IPS-15b (cell line): Measurements from ENCODE around the gene NPHP4.

Experiments used
- H3K27me3 ChIP-seq: one replicate; pipeline ENCODE4 v1.6.1; 2013; ENCODE audit warnings: low read length; ENCODE audit not compliant: control insufficient read depth, insufficient read depth
- H3K36me3 ChIP-seq: one replicate; pipeline ENCODE4 v1.6.1; 2013; ENCODE audit warnings: low read length; ENCODE audit not compliant: control insufficient read depth, insufficient read depth
- H3K4me1 ChIP-seq: one replicate; pipeline ENCODE4 v1.6.1; 2013; ENCODE audit warnings: mild to moderate bottlenecking, low read length; ENCODE audit not compliant: control insufficient read depth, insufficient read depth
- H3K4me3 ChIP-seq: one replicate; pipeline ENCODE4 v1.5.1; 2013; ENCODE audit warnings: low read depth, low read length
- H3K9ac ChIP-seq: one replicate; pipeline ENCODE4 v1.6.1; 2013; ENCODE audit warnings: low read depth, mild to moderate bottlenecking, low read length
- H3K9me3 ChIP-seq: one replicate; pipeline ENCODE4 v1.6.1; 2013; ENCODE audit warnings: mild to moderate bottlenecking, low read length; ENCODE audit not compliant: control insufficient read depth, insufficient read depth

The NPHP4 gene

GRCh38 chr1:5886140-5886483 is 106.1 kb downstream of the NPHP4 start:
- Histone ChIP-seq H3K9ac (no peak overlapping the region), H3K36me3 (peaks cover 13% of the 10 kb centered on the region), H3K4me3 (no peak overlapping the region), H3K9me3 (no peaks in the 10 kb centered on the region), H3K4me1 (no peaks in the 10 kb centered on the region), H3K27me3 (no peaks in the 10 kb centered on the region)

DNA sequence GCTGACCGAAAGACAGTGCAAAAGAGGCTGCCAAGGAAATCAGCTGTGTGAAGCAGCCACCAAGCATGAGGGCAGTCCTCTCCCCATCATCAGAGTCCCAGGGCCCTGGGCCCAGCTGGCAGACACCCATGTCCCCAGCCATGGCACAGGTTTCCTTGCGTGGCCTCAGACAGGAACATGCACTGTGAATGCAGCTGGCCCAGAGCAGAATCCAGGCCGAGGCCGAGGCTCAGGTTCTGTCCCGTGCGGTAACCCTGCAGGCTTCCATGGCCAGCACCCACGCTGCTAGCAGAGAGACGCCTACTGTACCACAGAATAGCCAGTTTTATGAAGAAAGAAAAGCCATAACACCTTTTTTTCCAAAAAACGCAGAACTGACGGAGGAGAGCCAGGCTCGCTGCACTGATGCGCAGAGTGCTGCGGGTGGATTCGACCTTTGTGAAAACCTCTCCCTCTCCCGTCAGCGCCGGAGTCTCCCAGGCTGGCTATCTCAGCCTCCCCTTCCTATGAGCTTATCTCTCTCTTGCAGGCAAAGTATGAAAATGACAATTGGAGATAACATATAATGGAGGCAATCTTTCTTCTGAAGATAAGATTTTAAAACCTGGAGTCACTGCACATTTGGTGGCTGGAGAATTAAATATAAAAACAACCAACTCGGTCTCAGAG is 106.6 kb downstream of the NPHP4 start:
- no peaks in the 10 kb centered on the region for H3K9me3 ChIP-seq
- no peak overlapping the region for H3K4me3 ChIP-seq
- H3K36me3 ChIP-seq, result peaks cover 15% of the 10 kb centered on the region
- no peak overlapping the region for H3K9ac ChIP-seq
- H3K4me1 ChIP-seq, result no peaks in the 10 kb centered on the region
- H3K27me3 ChIP-seq, result no peaks in the 10 kb centered on the region

DNA sequence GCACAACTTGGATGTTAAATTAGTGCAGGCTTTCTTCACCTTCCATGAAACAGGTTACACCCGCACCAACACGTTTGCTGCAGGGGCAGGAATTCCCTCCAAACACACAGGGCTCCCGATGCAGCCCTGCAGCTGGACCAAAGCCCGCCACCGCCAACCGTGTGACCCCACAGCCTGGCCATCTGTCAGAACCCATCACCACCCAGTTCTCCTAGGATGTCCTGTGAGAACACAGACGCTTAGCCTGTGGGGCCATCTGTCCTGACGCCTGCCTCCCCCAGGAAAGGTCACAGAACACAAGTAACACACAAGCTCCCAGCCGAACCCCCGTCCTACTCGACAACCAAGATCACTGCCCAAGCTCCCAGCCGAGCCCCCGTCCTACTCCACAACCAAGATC is 108.1 kb downstream of the NPHP4 start:
- peaks cover 24% of the 10 kb centered on the region for H3K36me3 ChIP-seq

GRCh38 chr1:5883129-5884048 is 108.8 kb downstream of the NPHP4 start:
- Histone ChIP-seq H3K4me3 (no peak overlapping the region), H3K9me3 (no peaks in the 10 kb centered on the region), H3K4me1 (no peaks in the 10 kb centered on the region), H3K9ac (no peak overlapping the region), H3K36me3 (peaks cover 24% of the 10 kb centered on the region), H3K27me3 (no peaks in the 10 kb centered on the region)

More for the DNA sequence above, 108.1 kb downstream of the NPHP4 start:
- Histone ChIP-seq H3K9ac (no peak overlapping the region), H3K4me1 (no peaks in the 10 kb centered on the region), H3K27me3 (no peaks in the 10 kb centered on the region), H3K9me3 (no peaks in the 10 kb centered on the region), H3K4me3 (no peak overlapping the region)

DNA sequence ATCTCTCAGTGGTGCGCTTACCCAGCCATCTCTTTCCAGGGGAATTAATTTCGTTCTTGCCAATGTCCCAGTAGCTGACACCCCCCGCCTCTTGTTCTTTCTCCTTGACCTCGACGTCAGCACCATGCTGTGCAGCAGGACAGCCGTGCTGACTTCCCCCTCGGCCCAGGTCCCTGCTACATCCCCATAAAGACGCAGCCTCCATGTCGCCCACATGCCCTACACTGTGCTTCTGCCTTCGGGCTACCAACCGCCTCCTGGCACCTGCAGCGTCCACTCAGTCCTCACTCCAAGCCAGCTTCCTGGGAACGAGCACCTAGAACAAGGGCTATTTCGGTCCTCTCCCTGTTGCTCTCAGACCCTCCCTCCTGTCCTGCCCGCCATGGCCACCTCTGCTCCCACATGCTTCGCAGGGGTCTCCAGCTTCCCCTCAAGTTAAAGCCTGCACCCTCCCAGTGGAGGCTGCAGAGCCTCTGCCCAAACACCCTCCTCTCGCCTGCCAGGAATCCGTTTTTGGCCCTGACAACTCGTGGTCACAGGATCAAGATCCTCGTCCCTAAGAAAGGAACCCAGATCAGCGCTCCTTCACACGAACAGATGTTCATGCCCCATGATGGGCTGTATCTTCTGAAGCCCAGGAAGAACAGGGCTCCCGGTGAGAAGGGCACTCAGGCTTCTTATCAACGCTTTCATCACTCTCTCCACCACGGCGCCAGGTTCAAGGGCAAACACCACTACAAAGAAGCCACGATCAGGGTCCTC is 109.7 kb downstream of the NPHP4 start:
- H3K9me3 ChIP-seq, result no peaks in the 10 kb centered on the region
- H3K27me3 ChIP-seq, result no peaks in the 10 kb centered on the region
- H3K4me1 ChIP-seq, result no peaks in the 10 kb centered on the region
- H3K36me3 ChIP-seq, result peaks cover 21% of the 10 kb centered on the region
- no peak overlapping the region for H3K9ac ChIP-seq
- H3K4me3 ChIP-seq, result no peak overlapping the region

GRCh38 chr1:5881526-5882222 is 110.6 kb downstream of the NPHP4 start:
- no peaks in the 10 kb centered on the region for H3K4me1 ChIP-seq

DNA sequence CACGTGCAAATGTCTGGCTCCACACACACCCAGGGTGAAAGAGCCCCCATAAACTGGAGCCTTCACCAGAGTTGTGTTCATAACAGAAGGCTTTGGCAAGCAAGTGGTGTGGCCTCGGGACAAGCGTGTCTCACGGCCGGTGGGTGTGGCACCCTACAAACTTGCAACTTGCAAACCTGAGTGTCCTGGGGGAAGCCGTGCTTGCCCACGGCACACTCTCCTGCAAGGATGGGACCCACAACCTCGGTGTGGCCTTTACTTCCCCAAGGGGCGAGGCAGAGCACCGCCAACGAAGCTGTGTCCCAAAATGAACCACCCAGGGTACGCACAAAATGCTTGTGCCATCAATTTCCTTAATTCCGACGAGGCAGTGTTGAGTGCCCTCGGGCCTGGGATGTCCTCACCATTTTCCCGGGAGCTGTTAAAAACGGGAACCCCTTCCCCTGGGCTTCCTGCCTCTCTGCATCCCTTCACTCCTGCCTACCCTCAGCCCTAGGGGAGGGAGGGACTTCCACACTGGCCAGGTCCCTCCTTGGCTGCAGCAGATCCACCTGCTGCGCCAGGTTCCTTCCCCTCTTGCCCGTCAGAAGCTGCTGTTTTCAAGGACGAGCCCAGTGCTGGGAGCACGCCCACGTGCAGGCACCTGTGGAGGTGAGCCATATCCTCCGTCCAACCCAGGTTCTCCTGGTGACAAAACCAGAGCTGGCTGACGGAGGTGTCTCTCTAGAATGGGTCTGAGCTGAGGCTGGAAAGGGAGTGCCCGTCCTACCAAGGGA is 111.4 kb downstream of the NPHP4 start:
- no peaks in the 10 kb centered on the region for H3K4me1 ChIP-seq
- H3K4me3 ChIP-seq, result no peak overlapping the region

More at GRCh38 chr1:5881526-5882222, 110.6 kb downstream of the NPHP4 start:
- Histone ChIP-seq H3K9ac (no peak overlapping the region), H3K4me3 (no peak overlapping the region), H3K27me3 (no peaks in the 10 kb centered on the region), H3K36me3 (peaks cover 19% of the 10 kb centered on the region), H3K9me3 (no peaks in the 10 kb centered on the region)

GRCh38 chr1:5879421-5879820 is 112.8 kb downstream of the NPHP4 start:
- Histone ChIP-seq H3K9me3 (no peaks in the 10 kb centered on the region), H3K4me3 (no peak overlapping the region), H3K36me3 (peaks cover 24% of the 10 kb centered on the region), H3K4me1 (no peaks in the 10 kb centered on the region), H3K9ac (no peak overlapping the region), H3K27me3 (no peaks in the 10 kb centered on the region)

More for the DNA sequence above, 111.4 kb downstream of the NPHP4 start:
- Histone ChIP-seq H3K27me3 (no peaks in the 10 kb centered on the region), H3K9me3 (no peaks in the 10 kb centered on the region), H3K36me3 (peaks cover 19% of the 10 kb centered on the region), H3K9ac (no peak overlapping the region)

- Histone ChIP-seq H3K9ac (no peak overlapping the region), H3K27me3 (no peaks in the 10 kb centered on the region), H3K4me1 (no peaks in the 10 kb centered on the region), H3K36me3 (peaks cover 27% of the 10 kb centered on the region), H3K9me3 (no peaks in the 10 kb centered on the region), H3K4me3 (no peak overlapping the region)
Measured at GRCh38 chr1:5878971-5879370, 113.3 kb downstream of the NPHP4 start.

DNA sequence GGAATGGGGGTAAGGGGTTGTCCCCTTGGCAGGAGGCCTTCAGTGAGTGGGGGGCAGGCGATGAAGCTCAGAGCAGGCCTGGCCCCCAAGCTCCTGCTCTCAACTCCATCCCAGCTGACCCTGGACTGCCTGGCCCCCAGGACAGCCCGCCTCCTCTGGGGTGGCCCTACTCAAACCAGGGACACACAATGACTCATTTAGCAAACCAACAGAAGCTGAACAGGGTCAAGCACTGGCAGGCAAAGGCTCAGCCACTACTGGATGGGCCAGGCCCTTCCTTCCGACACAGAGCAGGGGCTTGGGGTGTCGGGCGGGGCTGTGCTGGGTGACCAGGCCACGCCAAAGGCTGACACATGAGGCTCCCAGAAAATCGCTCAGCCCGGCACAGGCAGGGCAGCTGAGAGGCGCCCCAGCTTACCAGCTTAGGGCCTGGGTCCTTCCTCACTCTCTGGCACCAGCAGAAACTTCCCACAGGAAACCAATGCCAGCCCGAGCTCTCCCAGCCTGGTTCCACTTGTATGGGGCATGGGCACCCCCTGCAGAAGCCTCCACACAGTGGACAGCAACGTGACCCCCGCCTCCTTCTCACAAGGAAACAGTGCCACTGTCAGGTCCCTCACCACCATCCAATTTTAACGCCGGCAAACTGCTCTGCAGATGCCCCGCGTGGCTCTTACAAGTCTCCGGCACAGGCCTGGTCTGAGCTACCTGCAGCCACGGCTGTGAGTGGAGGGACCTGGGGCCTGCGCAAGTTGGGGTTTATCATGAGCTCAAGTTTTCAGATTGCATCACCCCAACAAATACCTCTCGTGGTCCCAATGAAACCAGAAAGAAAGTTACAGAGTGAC is 114.3 kb downstream of the NPHP4 start:
- no peaks in the 10 kb centered on the region for H3K27me3 ChIP-seq
- H3K4me1 ChIP-seq, result no peaks in the 10 kb centered on the region
- H3K4me3 ChIP-seq, result no peak overlapping the region
- H3K9me3 ChIP-seq, result no peaks in the 10 kb centered on the region
- no peak overlapping the region for H3K9ac ChIP-seq
- peaks cover 24% of the 10 kb centered on the region for H3K36me3 ChIP-seq
